AG09309 (cell line): ENCODE results near the gene THY1.

Experiments
- DNase-seq: peaks from one replicate; pipeline ENCODE4 v3.0.0-alpha.2; 2010; ENCODE audit warnings: low read depth
- H3K4me3 ChIP-seq: 2 replicates; pipeline ENCODE4 v1.5.1; 2011; ENCODE audit warnings: mild to moderate bottlenecking, low read depth, low read length, moderate library complexity; ENCODE audit not compliant: control insufficient read depth
- CTCF ChIP-seq: IDR thresholded peaks from 2 replicates; pipeline ENCODE4 v1.5.1; 2011; ENCODE audit warnings: mild to moderate bottlenecking, low read depth, low read length, inconsistent platforms; ENCODE audit not compliant: insufficient read depth, control insufficient read depth; ENCODE audit errors: missing control alignments

Gene THY1

GRCh38 chr11:119371778-119372182 lies 51.2 kb downstream of the THY1 start:
- H3K4me3 ChIP-seq = no peak overlapping the region
- no peak for DNase-seq
- peak; percentile 5 for TF ChIP-seq CTCF

- TF ChIP-seq CTCF = no peak
- no peak for DNase-seq
- H3K4me3 ChIP-seq = no peak overlapping the region
Measured at GRCh38 chr11:119371067-119371601, 51.8 kb downstream of the THY1 start.

- no peak for DNase-seq
- no peak for TF ChIP-seq CTCF
- H3K4me3 ChIP-seq = no peak overlapping the region
Measured at GRCh38 chr11:119370486-119371046, 52.4 kb downstream of the THY1 start.

GRCh38 chr11:119369132-119369925 lies 53.6 kb downstream of the THY1 start:
- no peak overlapping the region for H3K4me3 ChIP-seq
- TF ChIP-seq CTCF = no peak
- no peak for DNase-seq

- no peak overlapping the region for H3K4me3 ChIP-seq
- DNase-seq = no peak
- no peak for TF ChIP-seq CTCF
Measured at GRCh38 chr11:119368121-119369034, 54.6 kb downstream of the THY1 start.

GRCh38 chr11:119367661-119368120 lies 55.3 kb downstream of the THY1 start:
- H3K4me3 ChIP-seq = no peak overlapping the region

More at GRCh38 chr11:119367661-119368120, 55.3 kb downstream of the THY1 start:
- no peak for DNase-seq
- no peak for TF ChIP-seq CTCF
